ENCODE measurements around the gene MMD.
"Not testable (repeated sequence)": the region's sequence is repeated elsewhere in the genome, so short reads cannot be mapped to it uniquely, and the experiment has no call there.

The MMD gene

DNA sequence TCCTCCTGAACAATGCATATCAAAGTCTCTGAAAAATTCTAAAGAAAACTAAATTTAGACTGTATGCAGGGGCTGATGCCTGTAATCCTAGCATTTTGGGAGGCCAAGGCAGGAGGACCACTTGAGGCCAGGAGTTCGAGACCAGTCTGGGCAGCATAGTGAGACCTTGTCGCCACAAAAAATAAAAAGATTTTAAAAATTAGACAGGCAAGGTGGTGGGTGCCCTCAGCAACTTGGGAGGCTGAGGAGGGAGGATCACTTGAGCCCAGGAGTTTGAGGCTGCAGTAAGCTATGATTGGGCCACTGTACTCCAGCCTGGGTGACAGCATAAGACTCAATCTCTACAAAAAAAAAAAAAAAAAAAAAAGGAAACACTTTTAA, 30.1 kb upstream of the MMD start:
- no peaks in the 10 kb centered on the region for H3K79me2 ChIP-seq
- H3K9ac ChIP-seq, result no peak overlapping the region
- H3K4me2 ChIP-seq (ENCODE audit: low read length), result no peak overlapping the region
- H3K27ac ChIP-seq, result peak overlapping the region; percentile 84
- H3K36me3 ChIP-seq (ENCODE audit: control insufficient read depth, insufficient read depth, low read length), result no peaks in the 10 kb centered on the region
- no peaks in the 10 kb centered on the region for H3K27me3 ChIP-seq (ENCODE audit: control insufficient read depth, insufficient read depth, low read length)
- no peak overlapping the region for H2AFZ ChIP-seq
- TF ChIP-seq, protein P1, sequence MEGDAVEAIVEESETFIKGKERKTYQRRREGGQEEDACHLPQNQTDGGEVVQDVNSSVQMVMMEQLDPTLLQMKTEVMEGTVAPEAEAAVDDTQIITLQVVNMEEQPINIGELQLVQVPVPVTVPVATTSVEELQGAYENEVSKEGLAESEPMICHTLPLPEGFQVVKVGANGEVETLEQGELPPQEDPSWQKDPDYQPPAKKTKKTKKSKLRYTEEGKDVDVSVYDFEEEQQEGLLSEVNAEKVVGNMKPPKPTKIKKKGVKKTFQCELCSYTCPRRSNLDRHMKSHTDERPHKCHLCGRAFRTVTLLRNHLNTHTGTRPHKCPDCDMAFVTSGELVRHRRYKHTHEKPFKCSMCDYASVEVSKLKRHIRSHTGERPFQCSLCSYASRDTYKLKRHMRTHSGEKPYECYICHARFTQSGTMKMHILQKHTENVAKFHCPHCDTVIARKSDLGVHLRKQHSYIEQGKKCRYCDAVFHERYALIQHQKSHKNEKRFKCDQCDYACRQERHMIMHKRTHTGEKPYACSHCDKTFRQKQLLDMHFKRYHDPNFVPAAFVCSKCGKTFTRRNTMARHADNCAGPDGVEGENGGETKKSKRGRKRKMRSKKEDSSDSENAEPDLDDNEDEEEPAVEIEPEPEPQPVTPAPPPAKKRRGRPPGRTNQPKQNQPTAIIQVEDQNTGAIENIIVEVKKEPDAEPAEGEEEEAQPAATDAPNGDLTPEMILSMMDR (IDR thresholded peaks at IDR 0.05), result no peak
- H3K4me1 ChIP-seq, result peaks cover 37% of the 10 kb centered on the region
- no peak overlapping the region for H3K4me3 ChIP-seq (ENCODE audit: low read depth, low read length)
- H3K9me3 ChIP-seq (ENCODE audit: control insufficient read depth, low read length), result no peaks in the 10 kb centered on the region

- no peaks in the 10 kb centered on the region for H3K9me3 ChIP-seq (ENCODE audit: control insufficient read depth, low read length)
- no peak overlapping the region for H2AFZ ChIP-seq
- peak overlapping the region; percentile 84 for H3K27ac ChIP-seq
- TF ChIP-seq, protein P1 (IDR thresholded peaks at IDR 0.05), result no peak
- peaks cover 41% of the 10 kb centered on the region for H3K4me1 ChIP-seq
- no peak overlapping the region for H3K4me2 ChIP-seq (ENCODE audit: low read length)
- H3K79me2 ChIP-seq, result no peaks in the 10 kb centered on the region
- no peak overlapping the region for H3K4me3 ChIP-seq (ENCODE audit: low read depth, low read length)
- no peaks in the 10 kb centered on the region for H3K27me3 ChIP-seq (ENCODE audit: control insufficient read depth, insufficient read depth, low read length)
- H3K9ac ChIP-seq, result no peak overlapping the region
- H3K36me3 ChIP-seq (ENCODE audit: control insufficient read depth, insufficient read depth, low read length), result no peaks in the 10 kb centered on the region
Observed at GRCh38 chr17:55451203-55451641, 29.6 kb upstream of the MMD start.

- Histone ChIP-seq H3K4me2 (ENCODE audit: low read length) (no peak overlapping the region), H3K36me3 (ENCODE audit: control insufficient read depth, insufficient read depth, low read length) (no peaks in the 10 kb centered on the region), H3K4me1 (peaks cover 43% of the 10 kb centered on the region), H3K79me2 (no peaks in the 10 kb centered on the region), H3K4me3 (ENCODE audit: low read depth, low read length) (no peak overlapping the region), H2AFZ (no peak overlapping the region), H3K27me3 (ENCODE audit: control insufficient read depth, insufficient read depth, low read length) (no peaks in the 10 kb centered on the region), H3K9ac (no peak overlapping the region), H3K27ac (peak overlapping the region; percentile 84), H3K9me3 (ENCODE audit: control insufficient read depth, low read length) (no peaks in the 10 kb centered on the region)
- TF ChIP-seq, protein P1 (IDR thresholded peaks at IDR 0.05), result no peak
Observed at GRCh38 chr17:55450232-55450825, 28.7 kb upstream of the MMD start.

DNA sequence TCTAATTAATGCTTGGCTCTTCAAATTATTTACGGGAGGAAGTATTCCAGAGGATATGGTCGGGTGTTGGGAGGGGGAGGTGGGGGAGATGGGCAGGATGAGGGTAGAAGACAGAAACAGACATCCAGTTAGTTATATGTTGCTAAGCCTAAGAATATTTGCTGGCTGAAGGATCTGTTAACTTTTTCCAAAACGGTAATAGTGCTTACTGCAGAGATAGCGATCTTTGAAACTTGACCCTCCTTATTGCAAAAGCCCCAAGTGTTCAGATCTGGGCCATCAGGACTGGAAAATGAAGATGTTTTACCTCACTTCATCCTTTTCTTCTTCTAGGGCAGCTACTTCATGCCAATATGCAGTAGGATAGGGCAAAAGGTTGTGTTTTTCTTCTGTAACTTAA, 27.0 kb upstream of the MMD start:
- Histone ChIP-seq H3K27ac (peak overlapping the region; percentile 84), H2AFZ (no peak overlapping the region), H3K79me2 (no peaks in the 10 kb centered on the region), H3K4me3 (ENCODE audit: low read depth, low read length) (peak overlapping the region; percentile 30), H3K27me3 (ENCODE audit: control insufficient read depth, insufficient read depth, low read length) (no peaks in the 10 kb centered on the region), H3K4me2 (ENCODE audit: low read length) (peak overlapping the region; percentile 57), H3K36me3 (ENCODE audit: control insufficient read depth, insufficient read depth, low read length) (no peaks in the 10 kb centered on the region), H3K4me1 (peaks cover 40% of the 10 kb centered on the region), H3K9ac (no peak overlapping the region), H3K9me3 (ENCODE audit: control insufficient read depth, low read length) (no peaks in the 10 kb centered on the region)
- TF ChIP-seq, protein P1 (IDR thresholded peaks at IDR 0.05), result no peak

DNA sequence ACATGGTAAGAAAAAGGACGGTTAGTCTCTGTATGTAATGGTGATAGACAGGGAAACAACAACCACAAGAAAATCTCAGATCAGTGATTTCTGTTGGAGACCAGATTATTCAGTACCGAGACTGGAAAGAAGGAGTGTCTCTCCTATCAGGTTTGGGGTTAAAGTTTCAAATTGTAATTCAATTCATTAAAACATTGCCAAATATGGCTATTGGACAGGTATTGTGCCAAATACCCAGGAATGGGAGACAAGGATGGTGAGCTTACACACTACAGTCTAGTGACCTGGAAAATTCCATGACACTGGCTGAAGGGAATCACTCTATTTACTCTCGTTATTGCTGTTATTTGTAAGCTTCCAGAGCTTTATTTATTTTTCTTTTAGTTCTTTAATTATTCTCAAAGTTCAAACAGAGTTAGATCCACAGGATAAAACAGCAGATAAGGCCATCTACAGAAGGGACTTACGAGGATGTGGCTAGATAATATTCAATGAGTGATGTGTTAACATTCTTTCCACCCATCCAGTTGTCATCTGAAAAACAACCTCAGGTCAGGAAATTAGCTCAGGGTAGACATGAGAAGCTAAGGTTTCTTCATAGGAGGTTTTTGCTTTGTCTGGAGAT, 25.1 kb upstream of the MMD start:
- Histone ChIP-seq H3K9ac (no peak overlapping the region), H3K4me1 (peaks cover 27% of the 10 kb centered on the region), H3K27ac (peak overlapping the region; percentile 18), H3K27me3 (ENCODE audit: control insufficient read depth, insufficient read depth, low read length) (no peaks in the 10 kb centered on the region), H3K4me3 (ENCODE audit: low read depth, low read length) (peak overlapping the region; percentile 8), H3K36me3 (ENCODE audit: control insufficient read depth, insufficient read depth, low read length) (no peaks in the 10 kb centered on the region), H3K79me2 (no peaks in the 10 kb centered on the region), H2AFZ (peak overlapping the region; percentile 18), H3K9me3 (ENCODE audit: control insufficient read depth, low read length) (no peaks in the 10 kb centered on the region), H3K4me2 (ENCODE audit: low read length) (peak overlapping the region; percentile 24)
- TF ChIP-seq, protein P1 (IDR thresholded peaks at IDR 0.05), result no peak

- not testable (repeated sequence) for H3K27ac ChIP-seq; H3K9me3 ChIP-seq (ENCODE audit: control insufficient read depth, low read length); H2AFZ ChIP-seq; H3K27me3 ChIP-seq (ENCODE audit: control insufficient read depth, insufficient read depth, low read length); H3K36me3 ChIP-seq (ENCODE audit: control insufficient read depth, insufficient read depth, low read length); H3K9ac ChIP-seq; H3K79me2 ChIP-seq
- H3K4me2 ChIP-seq (ENCODE audit: low read length), result peak overlapping the region; percentile 24
- H3K4me3 ChIP-seq (ENCODE audit: low read depth, low read length), result peak overlapping the region; percentile 8
- peaks cover 31% of the 10 kb centered on the region for H3K4me1 ChIP-seq
Observed at GRCh38 chr17:55446004-55446403, 24.4 kb upstream of the MMD start.
